ENCODE results near the gene TMEM9.

TMEM9 gene

DNA sequence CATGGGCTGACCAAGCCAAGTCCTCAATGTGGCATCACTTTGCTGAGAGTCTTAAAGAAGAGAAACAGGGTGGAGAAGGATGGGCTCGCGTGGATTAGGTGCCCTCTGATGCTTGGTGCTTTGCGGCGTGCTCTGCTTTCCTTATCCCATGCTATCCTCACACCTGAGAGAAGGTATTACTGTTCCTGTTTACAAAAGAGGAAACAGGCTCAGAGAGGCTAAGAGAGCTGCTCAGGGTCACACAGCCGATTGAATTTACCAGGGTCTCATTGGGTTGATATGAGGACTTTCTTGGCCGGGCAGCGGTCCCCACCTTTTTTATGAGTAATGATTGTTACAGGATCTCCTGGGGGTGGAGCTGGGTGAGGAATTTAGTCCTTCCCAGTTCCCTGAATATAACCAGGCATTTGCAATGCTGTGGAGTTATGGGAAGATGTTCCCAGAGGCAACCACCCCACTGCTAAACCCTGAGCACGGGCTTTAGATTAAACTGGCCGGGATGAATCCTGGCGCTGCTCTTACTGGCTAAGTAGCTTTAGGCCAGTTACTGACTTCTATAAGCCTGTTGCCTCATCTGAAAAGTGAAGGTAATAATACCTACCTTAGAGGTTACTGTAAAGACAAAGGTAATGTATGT lies 31.8 kb downstream of the TMEM9 start:
- no peak for TF ChIP-seq ELF4 (IDR thresholded peaks at IDR 0.05)
- TF ChIP-seq FOXK2 (IDR thresholded peaks at IDR 0.05) = no peak
- TF ChIP-seq NFRKB (IDR thresholded peaks at IDR 0.05) = no peak
- no peak for TF ChIP-seq ARNT (IDR thresholded peaks at IDR 0.05)
- no peak for TF ChIP-seq ZNF384 (IDR thresholded peaks at IDR 0.05)
- no peak for TF ChIP-seq BHLHE40 (IDR thresholded peaks at IDR 0.05; ENCODE audit: borderline replicate concordance)
- TF ChIP-seq, protein P1, sequence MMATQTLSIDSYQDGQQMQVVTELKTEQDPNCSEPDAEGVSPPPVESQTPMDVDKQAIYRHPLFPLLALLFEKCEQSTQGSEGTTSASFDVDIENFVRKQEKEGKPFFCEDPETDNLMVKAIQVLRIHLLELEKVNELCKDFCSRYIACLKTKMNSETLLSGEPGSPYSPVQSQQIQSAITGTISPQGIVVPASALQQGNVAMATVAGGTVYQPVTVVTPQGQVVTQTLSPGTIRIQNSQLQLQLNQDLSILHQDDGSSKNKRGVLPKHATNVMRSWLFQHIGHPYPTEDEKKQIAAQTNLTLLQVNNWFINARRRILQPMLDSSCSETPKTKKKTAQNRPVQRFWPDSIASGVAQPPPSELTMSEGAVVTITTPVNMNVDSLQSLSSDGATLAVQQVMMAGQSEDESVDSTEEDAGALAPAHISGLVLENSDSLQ (IDR thresholded peaks at IDR 0.05) = no peak
- no peak for TF ChIP-seq FOXM1 (IDR thresholded peaks at IDR 0.05; ENCODE audit: borderline replicate concordance)
- no peak for TF ChIP-seq SUZ12 (IDR thresholded peaks at IDR 0.05)
- no peak for TF ChIP-seq CTBP1 (IDR thresholded peaks at IDR 0.05; ENCODE audit: borderline replicate concordance)
- no peak for TF ChIP-seq TARDBP (IDR thresholded peaks at IDR 0.05)
- no peak for TF ChIP-seq LEF1 (IDR thresholded peaks at IDR 0.05; ENCODE audit: borderline replicate concordance)
- TF ChIP-seq FOXA1 (IDR thresholded peaks at IDR 0.05) = no peak
- TF ChIP-seq SP1 (IDR thresholded peaks at IDR 0.05) = no peak
- ChIA-PET CTCF (interaction anchor here (0.6 to 1.9 kb wide), 3 partner anchors 14 to 1121 kb away, joined by 3 to 7 read pairs (median 3); no protein-coding TSS in a partner anchor), POLR2A (no interaction called here)
- DNase-seq (ENCODE audit: extremely low spot score) = no peak

DNA sequence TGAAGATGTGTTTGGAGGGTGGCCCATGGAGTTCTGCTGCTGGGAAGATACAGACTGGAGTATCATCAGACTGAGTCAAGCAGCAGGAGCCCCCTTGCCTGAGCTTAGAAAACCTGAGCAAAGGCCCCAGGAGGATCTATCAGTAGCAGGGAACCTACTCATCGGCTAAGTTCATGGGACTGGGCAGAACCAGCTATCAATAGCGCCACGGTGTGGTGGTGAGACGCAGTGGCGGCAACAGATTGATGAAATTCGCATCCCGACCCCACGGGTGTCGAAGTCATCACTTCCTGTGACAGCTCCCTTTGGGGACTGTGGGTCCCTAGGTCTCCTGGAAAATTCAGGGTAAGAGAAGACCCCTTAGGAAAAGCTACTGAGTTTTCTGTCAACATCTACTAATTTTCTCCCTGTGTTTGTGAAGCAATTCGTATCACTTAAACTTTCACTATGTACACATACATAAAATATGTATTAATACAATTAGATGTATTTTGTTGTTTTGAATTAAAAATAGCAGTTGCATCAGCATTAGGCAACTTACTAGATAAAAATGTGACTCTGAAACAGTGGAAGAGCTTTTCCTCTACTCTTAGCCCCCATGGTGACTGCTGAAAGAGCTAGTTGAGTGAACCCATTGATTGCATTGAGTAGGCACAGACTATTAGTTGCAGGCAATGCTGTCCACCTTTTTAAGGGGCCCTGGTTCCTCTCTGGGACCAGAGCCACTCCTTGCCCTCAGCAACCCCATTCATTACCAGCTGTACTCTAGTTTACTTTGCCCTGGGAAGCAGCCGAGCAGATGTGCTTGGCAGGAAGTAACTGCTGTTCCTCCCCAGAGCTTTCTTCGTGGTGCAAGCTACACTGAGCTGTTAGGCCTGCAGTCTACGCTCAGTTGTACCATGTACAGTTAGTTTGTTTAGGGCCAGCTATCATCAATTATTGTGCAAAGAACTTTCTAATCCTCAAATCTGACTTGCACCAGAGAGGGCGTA lies 34.8 kb downstream of the TMEM9 start:
- peak; percentile 83 for DNase-seq (ENCODE audit: extremely low spot score)
- ChIA-PET CTCF (interaction anchor here (0.7 to 1.9 kb wide), 21 partner anchors 10 to 560 kb away, joined by 3 to 17 read pairs (median 4); no protein-coding TSS in a partner anchor), POLR2A (interaction anchor here (1.7 kb wide), 1 partner anchor 148 kb away, joined by 6 read pairs; no protein-coding TSS in a partner anchor)
- TF ChIP-seq ELF4 (IDR thresholded peaks at IDR 0.05) (no peak), FOXA1 (IDR thresholded peaks at IDR 0.05) (no peak), NFRKB (IDR thresholded peaks at IDR 0.05) (no peak), CTBP1 (IDR thresholded peaks at IDR 0.05; ENCODE audit: borderline replicate concordance) (no peak), FOXK2 (IDR thresholded peaks at IDR 0.05) (no peak), SUZ12 (IDR thresholded peaks at IDR 0.05) (no peak), FOXM1 (IDR thresholded peaks at IDR 0.05; ENCODE audit: borderline replicate concordance) (no peak), ARNT (IDR thresholded peaks at IDR 0.05) (no peak), HDGF (IDR thresholded peaks at IDR 0.05; ENCODE audit: borderline replicate concordance) (no peak), SP1 (IDR thresholded peaks at IDR 0.05) (no peak), BHLHE40 (IDR thresholded peaks at IDR 0.05; ENCODE audit: borderline replicate concordance) (no peak), TARDBP (IDR thresholded peaks at IDR 0.05) (no peak)
- TF ChIP-seq, protein P1 (IDR thresholded peaks at IDR 0.05) = no peak

- DNase-seq (ENCODE audit: extremely low spot score) = no peak
- TF ChIP-seq FOXM1 (IDR thresholded peaks at IDR 0.05; ENCODE audit: borderline replicate concordance) (no peak), FOXK2 (IDR thresholded peaks at IDR 0.05) (no peak), LEF1 (IDR thresholded peaks at IDR 0.05; ENCODE audit: borderline replicate concordance) (no peak), SP1 (IDR thresholded peaks at IDR 0.05) (no peak), ARNT (IDR thresholded peaks at IDR 0.05) (no peak), L3MBTL2 (conservative IDR thresholded peaks at IDR 0.05) (no peak), TARDBP (IDR thresholded peaks at IDR 0.05) (no peak), SUZ12 (IDR thresholded peaks at IDR 0.05) (no peak), HDGF (IDR thresholded peaks at IDR 0.05; ENCODE audit: borderline replicate concordance) (no peak), ELF4 (IDR thresholded peaks at IDR 0.05) (no peak), FOXA1 (IDR thresholded peaks at IDR 0.05) (no peak)
- TF ChIP-seq, protein P1 (IDR thresholded peaks at IDR 0.05) = no peak
- CTCF ChIA-PET = interaction anchor here (1.0 to 1.5 kb wide), 2 partner anchors 30 to 137 kb away, joined by 4 to 5 read pairs; no protein-coding TSS in a partner anchor
- POLR2A ChIA-PET = no interaction called here
These were observed 38.2 kb downstream of the TMEM9 start for GRCh38 chr1:201116091-201116490.

GRCh38 chr1:201115390-201115937 lies 38.8 kb downstream of the TMEM9 start:
- CTCF ChIA-PET = interaction anchor here (2.1 kb wide), 1 partner anchor 30 kb away, joined by 13 read pairs; no protein-coding TSS in a partner anchor
- POLR2A ChIA-PET = no interaction called here
- no peak for DNase-seq (ENCODE audit: extremely low spot score)
- TF ChIP-seq ZNF384 (IDR thresholded peaks at IDR 0.05) (no peak), TARDBP (IDR thresholded peaks at IDR 0.05) (no peak), BHLHE40 (IDR thresholded peaks at IDR 0.05; ENCODE audit: borderline replicate concordance) (no peak), SP1 (IDR thresholded peaks at IDR 0.05) (no peak), SUZ12 (IDR thresholded peaks at IDR 0.05) (no peak), L3MBTL2 (conservative IDR thresholded peaks at IDR 0.05) (no peak), FOXM1 (IDR thresholded peaks at IDR 0.05; ENCODE audit: borderline replicate concordance) (no peak), HDGF (IDR thresholded peaks at IDR 0.05; ENCODE audit: borderline replicate concordance) (no peak), LEF1 (IDR thresholded peaks at IDR 0.05; ENCODE audit: borderline replicate concordance) (no peak), FOXK2 (IDR thresholded peaks at IDR 0.05) (no peak), ELF4 (IDR thresholded peaks at IDR 0.05) (no peak), CTBP1 (IDR thresholded peaks at IDR 0.05; ENCODE audit: borderline replicate concordance) (no peak), ARNT (IDR thresholded peaks at IDR 0.05) (no peak), NFRKB (IDR thresholded peaks at IDR 0.05) (no peak), FOXA1 (IDR thresholded peaks at IDR 0.05) (no peak)
- TF ChIP-seq, protein P1 (IDR thresholded peaks at IDR 0.05) = no peak

Data from HEK293T (cell line).